BJ (cell line): ENCODE results near the gene NDNF. TPM values are rescaled to one million over a fixed set of nuclear protein-coding genes. Genes with fewer than 3 reads are reported as not detected.

Experiments used
- CTCF ChIA-PET: fragments of 350-600 bp; formaldehyde crosslinking; extraction: SDS; loops from one replicate; lab custom pipeline; 2021; ENCODE audit warnings: antibody characterized with exemption, inconsistent platforms; lab: Yijun Ruan, JAX
- POLR2A ChIA-PET: fragments of 300-600 bp; sonication (Branson Sonifier 250); formaldehyde crosslinking; extraction: SDS; loops from one replicate; lab custom pipeline; 2021; ENCODE audit warnings: antibody characterized with exemption; lab: Charles Lee
- DNase-seq: peaks from one replicate; pipeline ENCODE4 v3.0.0-alpha.2; 2011; ENCODE audit warnings: low read depth
- H3K27me3 ChIP-seq: 2 replicates; pipeline ENCODE4 v1.6.0; 2011; ENCODE audit warnings: low read length; ENCODE audit not compliant: control insufficient read depth, insufficient read depth
- H3K36me3 ChIP-seq: 2 replicates; pipeline ENCODE4 v1.5.1; 2011; ENCODE audit warnings: low read length; ENCODE audit not compliant: control insufficient read depth, insufficient read depth
- H3K4me3 ChIP-seq: 2 replicates; pipeline ENCODE4 v1.5.1; 2011; ENCODE audit warnings: low read depth, mild to moderate bottlenecking, control low read depth, low read length
- CTCF ChIP-seq: IDR thresholded peaks from 2 replicates; pipeline ENCODE4 v1.5.1; 2011; ENCODE audit warnings: low read depth, mild to moderate bottlenecking, control low read depth, inconsistent platforms, low read length, moderate library complexity; ENCODE audit not compliant: insufficient read depth
- polyA plus RNA-seq: library from polyadenylated mRNA; depleted of rRNA; stranded (reverse); fragments of >200 nt; gene quantifications from 2 replicates; pipeline ENCODE4 v1.2.3, GENCODE V29; 2011

Gene NDNF
- polyA plus RNA-seq, 1 experiment = 0.11 TPM

GRCh38 chr4:121062521-121062920 is 9.8 kb downstream of the NDNF start:
- TF ChIP-seq CTCF = no peak
- DNase-seq = no peak
- Histone ChIP-seq H3K36me3 (no peaks in the 10 kb centered on the region), H3K4me3 (no peak overlapping the region), H3K27me3 (no peaks in the 10 kb centered on the region)
- ChIA-PET CTCF (no interaction called here), POLR2A (no interaction called here)

- Histone ChIP-seq H3K36me3 (no peaks in the 10 kb centered on the region), H3K4me3 (no peak overlapping the region), H3K27me3 (peaks cover 1% of the 10 kb centered on the region; the same call in 1 of the 2 replicates)
- TF ChIP-seq CTCF = no peak
- POLR2A ChIA-PET = no interaction called here
- CTCF ChIA-PET = interaction anchor here (0.7 kb wide), 1 partner anchor 10 kb away, joined by 3 read pairs; no protein-coding TSS in a partner anchor
- DNase-seq = no peak
Measured at GRCh38 chr4:121061861-121062260, 10.5 kb downstream of the NDNF start.

- no peak for TF ChIP-seq CTCF
- Histone ChIP-seq H3K27me3 (peaks cover 1% of the 10 kb centered on the region; the same call in 1 of the 2 replicates), H3K36me3 (no peaks in the 10 kb centered on the region), H3K4me3 (no peak overlapping the region)
- POLR2A ChIA-PET = no interaction called here
- DNase-seq = no peak
- CTCF ChIA-PET = interaction anchor here (0.7 kb wide), 1 partner anchor 10 kb away, joined by 3 read pairs; no protein-coding TSS in a partner anchor
Measured at GRCh38 chr4:121061215-121061614, 11.1 kb downstream of the NDNF start.

GRCh38 chr4:121057466-121057922 is 14.8 kb downstream of the NDNF start:
- DNase-seq = no peak
- ChIA-PET POLR2A (no interaction called here), CTCF (no interaction called here)
- Histone ChIP-seq H3K27me3 (peaks cover 1% of the 10 kb centered on the region; the same call in 1 of the 2 replicates), H3K4me3 (no peak overlapping the region), H3K36me3 (no peaks in the 10 kb centered on the region)
- no peak for TF ChIP-seq CTCF

- ChIA-PET CTCF (no interaction called here), POLR2A (no interaction called here)
- Histone ChIP-seq H3K4me3 (no peak overlapping the region), H3K36me3 (no peaks in the 10 kb centered on the region), H3K27me3 (peaks cover 1% of the 10 kb centered on the region; the same call in 1 of the 2 replicates)
- no peak for DNase-seq
- TF ChIP-seq CTCF = no peak
Measured at GRCh38 chr4:121056066-121056465, 16.3 kb downstream of the NDNF start.
